Neuronal stem cell (in vitro differentiated cells): ENCODE measurements around the gene RHOF.

Source experiments
- DNase-seq: peaks from one replicate; pipeline ENCODE4 v3.0.0-alpha.2; 2013; ENCODE audit warnings: low spot score
- H2AFZ ChIP-seq: one replicate; pipeline ENCODE4 v1.6.1; 2013; ENCODE audit warnings: mild to moderate bottlenecking, low read length, inconsistent platforms
- H2AK5ac ChIP-seq: 2 replicates; pipeline ENCODE4 v1.6.1; 2013; ENCODE audit warnings: low read depth, mild to moderate bottlenecking, inconsistent platforms, low read length, moderate library complexity, mixed read lengths
- H2BK120ac ChIP-seq: 2 replicates; pipeline ENCODE4 v1.6.1; 2013; ENCODE audit warnings: low read depth, mild to moderate bottlenecking, inconsistent platforms, low read length, moderate library complexity, mixed read lengths
- H2BK12ac ChIP-seq: one replicate; pipeline ENCODE4 v1.6.1; 2013; ENCODE audit warnings: low read length, inconsistent platforms
- H2BK15ac ChIP-seq: 2 replicates; pipeline ENCODE4 v1.6.1; 2013; ENCODE audit warnings: mild to moderate bottlenecking, low read length, inconsistent platforms, mixed read lengths
- H2BK5ac ChIP-seq: one replicate; pipeline ENCODE4 v1.6.1; 2013; ENCODE audit warnings: inconsistent platforms, mild to moderate bottlenecking, low read length, moderate library complexity
- H3K14ac ChIP-seq: one replicate; pipeline ENCODE4 v1.6.1; 2013; ENCODE audit warnings: low read length, inconsistent platforms
- H3K18ac ChIP-seq: 2 replicates; pipeline ENCODE4 v1.6.1; 2013; ENCODE audit warnings: low read length, inconsistent platforms
- H3K23ac ChIP-seq: 2 replicates; pipeline ENCODE4 v1.6.1; 2013; ENCODE audit warnings: low read depth, mild to moderate bottlenecking, mixed read lengths, low read length, inconsistent platforms; ENCODE audit not compliant: poor library complexity
- H3K27ac ChIP-seq: replicated peaks from 3 replicates; pipeline ENCODE4 v1.5.1; 2013; ENCODE audit warnings: low read length, inconsistent platforms
- H3K27me3 ChIP-seq, 3 experiments: 2 replicates each; pipeline ENCODE4 v1.6.1; 2013; ENCODE audit warnings: low read length in 3 of 3, mild to moderate bottlenecking in 2 of 3, inconsistent platforms in 1 of 3, low read depth in 1 of 3, mixed read lengths in 1 of 3, moderate library complexity in 1 of 3; ENCODE audit not compliant: control insufficient read depth in 3 of 3, insufficient read depth in 3 of 3
- H3K36me3 ChIP-seq, 2 donors: replicated peaks in 1 of 2; 2 replicates each; pipeline ENCODE4 v1.6.1; 2013; ENCODE audit warnings: low read length in 2 of 2; ENCODE audit not compliant: control insufficient read depth in 2 of 2, insufficient read depth in 2 of 2
- H3K4ac ChIP-seq: 2 replicates; pipeline ENCODE4 v1.6.1; 2013; ENCODE audit warnings: inconsistent platforms, mild to moderate bottlenecking, low read length, moderate library complexity
- H3K4me1 ChIP-seq, 2 donors: 1 replicate in 1 of 2; 2 replicates in 1 of 2; pipeline ENCODE4 v1.6.1; 2013; ENCODE audit warnings: low read length in 2 of 2, low read depth in 1 of 2; ENCODE audit not compliant: control insufficient read depth in 2 of 2, insufficient read depth in 1 of 2
- H3K4me2 ChIP-seq: one replicate; pipeline ENCODE4 v1.6.1; 2013; ENCODE audit warnings: mild to moderate bottlenecking, low read length, inconsistent platforms; ENCODE audit not compliant: insufficient read depth, poor library complexity, severe bottlenecking
- H3K4me3 ChIP-seq, 2 donors: 2 replicates each; pipeline ENCODE4 v1.5.1; 2013; ENCODE audit warnings: low read length in 2 of 2, mild to moderate bottlenecking in 2 of 2, inconsistent platforms in 1 of 2, moderate library complexity in 1 of 2
- H3K79me1 ChIP-seq: one replicate; pipeline ENCODE4 v1.6.1; 2013; ENCODE audit warnings: low read depth, mild to moderate bottlenecking, inconsistent platforms, low read length, moderate library complexity
- H3K9ac ChIP-seq: one replicate; pipeline ENCODE4 v1.6.1; 2013; ENCODE audit warnings: mild to moderate bottlenecking, low read depth, low read length, inconsistent platforms; ENCODE audit not compliant: poor library complexity
- H3K9me3 ChIP-seq, 2 donors: replicated peaks in 1 of 2; 2 replicates each; pipeline versions ENCODE3 to v1.6.1; 2013; ENCODE audit warnings: low read length in 2 of 2, mild to moderate bottlenecking in 2 of 2, inconsistent platforms in 1 of 2, low read depth in 1 of 2, mixed read lengths in 1 of 2, moderate library complexity in 1 of 2; ENCODE audit not compliant: control insufficient read depth in 2 of 2, insufficient read depth in 1 of 2
- H4K8ac ChIP-seq: one replicate; pipeline ENCODE4 v1.6.1; 2013; ENCODE audit warnings: low read depth, mild to moderate bottlenecking, inconsistent platforms, low read length, moderate library complexity
- H4K91ac ChIP-seq: one replicate; pipeline ENCODE4 v1.6.1; 2013; ENCODE audit warnings: low read length, low read depth, mild to moderate bottlenecking, inconsistent platforms; ENCODE audit not compliant: poor library complexity
- WGBS, 2 donors: extraction: QIAGEN DNeasy Blood & Tissue Kit; methylation state at CpG; one replicate each; pipeline ENCODE4 v1.1.7; 2013; ENCODE audit warnings: missing lambda C conversion rate in 2 of 2, mixed read lengths in 1 of 2; ENCODE audit not compliant: insufficient read length in 2 of 2, insufficient replicate concordance in 1 of 2; ENCODE audit errors: extremely low coverage in 2 of 2; 5-methylcytosine and 5-hydroxymethylcytosine counted together

The RHOF gene

DNA sequence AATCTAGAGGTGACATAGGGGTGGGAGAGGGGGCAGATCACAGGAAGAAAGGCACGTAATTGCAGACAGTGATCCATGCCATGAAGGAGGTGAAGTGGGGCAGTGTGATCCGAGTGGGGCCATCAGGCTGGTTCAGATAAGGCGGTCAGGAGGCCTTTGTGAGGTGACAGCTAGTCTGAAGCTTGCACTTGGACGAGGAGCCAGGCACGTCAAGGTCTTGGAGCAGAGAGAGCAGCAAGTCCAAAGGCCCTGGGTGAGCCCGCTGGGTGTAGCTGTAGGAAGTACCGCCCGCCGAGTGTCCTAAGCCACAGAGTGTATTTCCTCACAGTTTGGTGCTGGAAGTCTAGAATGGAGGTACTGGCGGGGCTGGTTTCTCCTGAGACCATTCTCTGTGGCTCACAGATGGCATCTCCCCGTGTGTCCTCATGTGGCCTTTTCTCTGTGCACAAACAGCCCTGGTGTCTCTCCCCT, 23.6 kb downstream of the RHOF start:
- DNase-seq: no peak
- Histone ChIP-seq H3K23ac (no peak overlapping the region), H3K27ac (no peak overlapping the region), H2BK5ac (no peak overlapping the region), H2AFZ (no peak overlapping the region), H3K36me3 (peaks cover 0 to 3% of the 10 kb centered on the region in 2 donors), H2BK120ac (no peak overlapping the region), H2BK15ac (no peak overlapping the region), H3K27me3 (no peaks in the 10 kb centered on the region), H3K4me2 (no peak overlapping the region), H3K18ac (no peak overlapping the region), H4K8ac (no peak overlapping the region), H2BK12ac (no peak overlapping the region), H3K14ac (no peak overlapping the region), H3K9me3 (no peaks in the 10 kb centered on the region), H4K91ac (no peak overlapping the region), H3K4me1 (peaks cover 0 to 15% of the 10 kb centered on the region in 2 donors), H2AK5ac (no peak overlapping the region), H3K9ac (peak overlapping the region; percentile 7), H3K79me1 (no peaks in the 10 kb centered on the region), H3K4ac (no peak overlapping the region), H3K4me3 (no peak overlapping the region)
- no CpG with 5 or more reads among the region's 11 CpGs for WGBS, 2 donors

DNA sequence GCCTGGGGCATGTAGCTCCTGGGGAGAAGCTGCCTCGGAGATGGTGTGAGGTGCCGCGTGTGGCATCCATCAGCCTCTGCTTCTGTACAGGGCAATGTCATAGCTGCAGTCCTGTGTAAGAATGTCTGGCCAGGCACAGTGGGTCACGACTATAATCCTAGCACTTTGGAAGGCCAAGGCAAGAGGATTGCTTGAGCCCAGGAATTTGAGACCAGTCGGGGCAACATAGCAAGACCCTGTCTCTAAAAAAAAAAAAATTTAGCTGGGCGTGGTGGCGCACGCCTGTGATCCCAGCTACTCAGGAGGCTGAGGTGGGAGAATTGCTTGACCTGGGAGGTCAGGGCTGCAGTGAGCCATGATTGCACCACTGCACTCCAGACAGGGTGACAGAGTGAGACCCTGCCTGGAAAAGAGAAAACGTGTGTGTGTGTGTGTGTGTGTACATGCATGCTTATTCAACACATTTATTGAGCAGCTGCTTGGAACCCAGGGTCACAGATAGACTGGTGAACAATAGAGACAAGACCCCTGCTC, 24.1 kb downstream of the RHOF start:
- H3K23ac ChIP-seq: no peak overlapping the region
- no CpG with 5 or more reads among the region's 9 CpGs for WGBS, 2 donors
- H3K27ac ChIP-seq: no peak overlapping the region
- no peak overlapping the region for H2BK15ac ChIP-seq
- DNase-seq: no peak
- peaks cover 0 to 3% of the 10 kb centered on the region in 2 donors for H3K36me3 ChIP-seq
- no peak overlapping the region for H2AK5ac ChIP-seq
- no peak overlapping the region for H4K91ac ChIP-seq
- peak overlapping the region; percentile 46 for H2BK12ac ChIP-seq
- H2AFZ ChIP-seq: no peak overlapping the region
- H2BK5ac ChIP-seq: no peak overlapping the region
- H3K4me3 ChIP-seq: no peak overlapping the region
- H3K4me1 ChIP-seq: peaks cover 0 to 11% of the 10 kb centered on the region in 2 donors
- H2BK120ac ChIP-seq: no peak overlapping the region
- no peak overlapping the region for H3K4ac ChIP-seq
- no peak overlapping the region for H3K18ac ChIP-seq
- no peak overlapping the region for H4K8ac ChIP-seq
- no peaks in the 10 kb centered on the region for H3K9me3 ChIP-seq
- no peak overlapping the region for H3K4me2 ChIP-seq
- no peak overlapping the region for H3K9ac ChIP-seq
- no peaks in the 10 kb centered on the region for H3K79me1 ChIP-seq
- no peak overlapping the region for H3K14ac ChIP-seq
- H3K27me3 ChIP-seq: no peaks in the 10 kb centered on the region

DNA sequence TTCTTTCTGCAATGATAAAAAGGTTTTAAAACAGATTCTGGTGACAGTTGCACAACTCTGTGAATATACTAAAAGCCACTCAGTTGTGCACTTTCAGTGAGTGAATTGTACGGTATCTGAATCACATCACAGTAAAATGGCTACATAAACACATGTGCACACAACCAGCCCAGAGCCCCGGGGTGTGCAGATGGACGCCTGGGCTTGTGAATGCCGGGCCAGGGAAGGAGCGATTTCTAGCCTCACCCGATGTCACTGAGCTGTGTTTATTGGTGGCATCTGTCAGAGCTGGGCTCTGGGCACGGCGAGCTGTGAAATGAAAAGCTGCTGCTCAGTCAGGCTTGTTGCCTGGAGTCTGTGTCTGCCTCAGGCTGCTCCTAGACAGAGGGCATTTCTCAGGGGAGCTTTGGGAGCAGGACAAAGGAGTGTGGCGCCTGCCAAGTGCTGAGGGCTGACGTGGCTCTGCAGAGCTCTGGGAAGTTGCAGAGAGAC, 25.9 kb downstream of the RHOF start:
- H3K9ac ChIP-seq: no peak overlapping the region
- no peaks in the 10 kb centered on the region for H3K79me1 ChIP-seq
- H2AK5ac ChIP-seq: no peak overlapping the region
- H3K36me3 ChIP-seq: peaks cover 0 to 6% of the 10 kb centered on the region in 2 donors
- no peak overlapping the region for H2BK120ac ChIP-seq
- WGBS, 2 donors: no CpG with 5 or more reads among the region's 10 CpGs
- H3K4ac ChIP-seq: no peak overlapping the region
- H3K4me3 ChIP-seq: no peak overlapping the region
- H3K4me2 ChIP-seq: no peak overlapping the region
- no peak overlapping the region for H3K27ac ChIP-seq
- H3K4me1 ChIP-seq: peaks cover 0 to 11% of the 10 kb centered on the region in 2 donors
- H2BK12ac ChIP-seq: no peak overlapping the region
- no peak overlapping the region for H2AFZ ChIP-seq
- H3K14ac ChIP-seq: no peak overlapping the region
- no peaks in the 10 kb centered on the region for H3K27me3 ChIP-seq
- peak overlapping the region; percentile 7 for H2BK5ac ChIP-seq
- DNase-seq: no peak
- H4K8ac ChIP-seq: no peak overlapping the region
- no peak overlapping the region for H3K23ac ChIP-seq
- no peaks in the 10 kb centered on the region for H3K9me3 ChIP-seq
- H2BK15ac ChIP-seq: no peak overlapping the region
- peak overlapping the region; percentile 2 for H3K18ac ChIP-seq
- no peak overlapping the region for H4K91ac ChIP-seq

DNA sequence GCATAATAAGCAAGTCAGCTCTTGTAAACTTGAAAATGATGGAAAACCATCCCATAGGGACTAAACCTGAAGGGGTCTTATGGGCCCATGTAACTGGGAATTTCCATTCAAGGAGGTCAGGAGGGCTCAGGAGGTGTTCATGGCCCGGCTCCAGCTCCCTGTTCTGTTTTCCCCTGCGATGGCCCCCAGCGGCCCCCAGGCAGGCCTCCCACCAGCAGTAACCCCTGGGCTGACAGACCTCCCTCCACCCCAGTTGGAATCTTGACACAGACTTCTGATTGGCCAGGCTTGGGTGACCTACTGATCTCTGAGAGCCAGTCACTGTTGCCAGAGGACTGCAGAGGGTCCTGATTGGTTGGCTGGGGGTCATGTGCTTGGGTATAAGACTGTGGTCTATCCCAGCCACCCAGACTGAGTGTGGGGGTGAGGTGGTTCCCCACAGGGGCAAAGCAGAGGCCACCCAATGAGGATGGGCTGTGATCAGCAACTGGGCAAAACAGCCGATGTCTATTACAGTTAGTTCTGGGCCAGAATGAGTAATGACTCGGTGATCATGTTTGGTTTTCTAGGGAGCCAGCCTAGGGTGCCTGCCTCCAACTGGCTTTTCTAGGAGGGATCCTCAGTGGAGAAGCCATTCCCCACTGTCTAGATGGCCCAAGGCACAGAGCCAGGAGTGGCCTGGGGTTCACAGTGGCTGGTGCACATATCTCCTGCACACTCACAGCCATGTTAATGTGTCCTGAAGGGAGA, 27.0 kb downstream of the RHOF start:
- Histone ChIP-seq H4K8ac (no peak overlapping the region), H3K4me2 (no peak overlapping the region), H3K9me3 (no peaks in the 10 kb centered on the region), H3K14ac (no peak overlapping the region), H3K79me1 (no peaks in the 10 kb centered on the region), H3K4me1 (peaks cover 2 to 11% of the 10 kb centered on the region in 2 donors), H3K18ac (peak overlapping the region; percentile 66), H3K9ac (no peak overlapping the region), H2BK5ac (no peak overlapping the region), H3K23ac (no peak overlapping the region), H3K36me3 (peaks cover 0 to 6% of the 10 kb centered on the region in 2 donors), H3K4ac (no peak overlapping the region), H3K27ac (no peak overlapping the region), H3K27me3 (no peaks in the 10 kb centered on the region), H3K4me3 (no peak overlapping the region), H4K91ac (no peak overlapping the region), H2AK5ac (no peak overlapping the region), H2AFZ (no peak overlapping the region), H2BK15ac (no peak overlapping the region), H2BK12ac (no peak overlapping the region), H2BK120ac (no peak overlapping the region)
- DNase-seq: no peak
- no CpG with 5 or more reads among the region's 5 CpGs for WGBS, 2 donors
